ENCODE data around the gene OPN3.

OPN3 gene

DNA sequence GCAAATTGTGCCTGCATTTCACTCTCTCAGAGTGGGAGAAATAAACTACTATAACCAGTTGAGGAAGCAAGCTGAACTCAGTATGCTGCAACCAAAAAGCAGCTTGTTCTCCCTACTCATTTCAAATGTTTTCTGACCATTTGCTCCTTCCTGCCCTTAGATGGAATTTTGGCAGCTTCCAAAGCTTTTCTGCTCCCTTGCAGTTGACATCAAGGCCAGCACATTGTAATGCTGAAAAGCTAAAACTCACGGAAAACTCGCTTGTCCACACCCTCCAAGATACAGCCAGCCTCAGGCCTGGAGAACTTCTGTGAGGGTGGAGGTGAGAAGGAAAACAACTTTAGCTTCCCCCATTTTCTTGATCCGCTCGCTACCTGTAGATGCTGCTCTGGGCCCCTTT lies 5.0 kb upstream of the OPN3 start:
- DNase-seq = no peak

DNA sequence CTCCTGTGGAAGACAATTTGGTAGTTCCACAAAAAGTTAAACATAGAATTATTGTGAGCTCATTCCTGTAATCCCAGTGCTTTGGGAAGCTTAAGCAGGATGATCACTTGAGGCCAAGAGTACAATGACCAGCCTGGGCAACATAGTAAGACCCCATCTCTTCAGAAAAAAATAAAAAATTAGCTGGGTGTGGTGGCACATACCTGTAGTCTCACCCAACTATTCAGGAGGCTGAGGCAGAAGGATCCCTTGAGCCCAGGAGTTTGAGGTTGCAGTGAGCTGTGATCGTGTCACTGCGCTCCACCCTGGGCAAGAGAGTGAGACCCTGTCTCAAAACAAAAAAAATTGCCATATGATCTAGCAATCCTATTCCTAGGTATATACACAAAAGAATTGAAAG lies 4.1 kb upstream of the OPN3 start:
- no peak for DNase-seq

- no peak for DNase-seq
Measured at GRCh38 chr1:241642593-241642944, 2.4 kb upstream of the OPN3 start.

GRCh38 chr1:241641773-241642592 lies 1.8 kb upstream of the OPN3 start:
- DNase-seq = no peak

DNA sequence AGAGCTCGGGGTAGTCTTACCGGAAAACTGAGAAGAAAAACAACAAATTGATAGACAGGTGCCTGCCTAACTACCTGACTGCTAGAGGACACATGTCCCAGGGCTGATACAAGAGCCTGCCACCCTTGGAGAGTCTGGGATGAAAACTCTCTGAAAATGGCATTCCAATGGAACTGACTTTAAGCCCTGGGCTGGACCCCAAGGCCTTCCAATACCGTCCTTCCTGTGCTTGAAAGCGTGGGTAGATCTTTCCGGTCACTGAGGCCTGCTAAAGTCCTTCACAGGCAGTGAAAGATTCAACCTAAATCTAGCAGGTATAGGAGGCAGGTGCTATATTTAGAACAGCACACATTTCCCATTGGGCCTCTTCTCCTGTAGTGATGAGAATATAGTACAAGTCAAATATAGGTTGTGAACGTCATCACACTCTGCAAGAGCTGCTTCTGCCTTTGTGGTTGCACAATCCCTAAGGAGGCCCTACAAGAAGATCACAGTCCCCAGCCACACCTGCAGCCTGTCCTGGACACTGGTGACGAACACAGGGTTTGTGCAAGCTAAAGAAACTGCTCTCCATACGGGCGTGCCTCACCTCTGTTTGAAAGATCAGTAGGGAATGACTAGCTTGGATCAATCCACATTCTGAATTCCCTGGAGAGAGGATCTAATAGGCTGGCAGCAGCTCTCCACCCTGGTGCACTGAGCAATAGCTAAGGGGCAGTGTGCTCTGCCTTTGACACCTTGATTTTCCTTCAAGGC lies 876 bp upstream of the OPN3 start:
- no peak for DNase-seq

- DNase-seq = peak in 1 of 2 donors; percentile 57
Measured at GRCh38 chr1:241639623-241640148, 483 bp downstream of the OPN3 start.

- DNase-seq = no peak
Measured at GRCh38 chr1:241638909-241639622, 1.1 kb downstream of the OPN3 start.

DNA sequence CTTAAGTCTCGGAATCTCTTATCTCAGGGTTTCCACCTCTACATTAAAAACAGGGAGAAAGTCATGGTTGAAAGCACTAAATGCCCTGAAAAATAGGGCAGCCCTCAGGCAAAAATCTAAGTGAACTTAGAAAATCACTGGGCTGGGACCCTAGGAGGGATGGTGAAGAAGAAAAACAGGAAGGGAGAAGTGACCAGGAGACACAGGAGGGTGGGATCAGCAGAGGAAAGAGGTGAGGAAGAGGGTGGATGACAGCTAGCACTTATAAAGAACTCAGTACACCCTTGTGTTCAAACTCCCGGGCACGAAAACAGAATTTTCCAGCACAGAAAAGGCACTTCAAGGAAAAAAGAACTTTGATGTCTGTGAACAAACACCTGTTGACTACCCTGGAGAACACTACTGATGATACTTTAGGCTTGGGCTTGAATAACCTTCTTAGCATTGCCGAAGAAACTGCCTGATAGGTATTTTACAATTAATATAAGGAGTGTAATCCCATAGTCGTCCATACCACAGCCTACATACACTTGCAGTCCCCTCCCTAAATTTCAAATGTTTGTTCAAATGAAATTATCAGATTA lies 2.0 kb downstream of the OPN3 start:
- no peak for DNase-seq

GRCh38 chr1:241637604-241638003 lies 2.6 kb downstream of the OPN3 start:
- no peak for DNase-seq

DNA sequence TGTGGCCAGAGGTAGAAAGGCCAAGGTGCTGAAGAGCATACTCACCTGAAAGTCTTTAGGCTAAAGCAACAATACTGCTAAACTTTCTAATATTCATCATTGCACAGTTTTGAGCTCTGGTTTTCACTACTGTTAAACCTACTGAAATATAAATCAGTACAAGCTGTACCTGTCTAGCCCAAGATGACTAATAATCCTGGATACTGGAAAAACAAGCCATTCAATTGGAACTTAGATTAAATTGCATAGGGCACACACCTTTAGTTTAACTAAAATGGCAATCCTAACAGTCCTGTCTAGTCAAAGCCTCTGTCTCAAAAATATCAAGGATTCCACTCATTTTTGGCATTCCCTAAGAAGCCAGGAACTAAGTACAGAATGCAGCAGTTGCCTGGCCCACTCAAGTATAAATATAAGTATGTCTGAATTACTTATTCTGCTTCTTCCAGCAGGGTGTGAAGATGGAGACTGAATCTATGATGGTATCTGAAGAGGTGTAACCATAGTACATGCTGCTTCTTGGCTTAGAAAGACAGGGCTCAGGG lies 3.1 kb downstream of the OPN3 start:
- DNase-seq = no peak

- no peak for DNase-seq
Measured at GRCh38 chr1:241636291-241636690, 3.9 kb downstream of the OPN3 start.

DNA sequence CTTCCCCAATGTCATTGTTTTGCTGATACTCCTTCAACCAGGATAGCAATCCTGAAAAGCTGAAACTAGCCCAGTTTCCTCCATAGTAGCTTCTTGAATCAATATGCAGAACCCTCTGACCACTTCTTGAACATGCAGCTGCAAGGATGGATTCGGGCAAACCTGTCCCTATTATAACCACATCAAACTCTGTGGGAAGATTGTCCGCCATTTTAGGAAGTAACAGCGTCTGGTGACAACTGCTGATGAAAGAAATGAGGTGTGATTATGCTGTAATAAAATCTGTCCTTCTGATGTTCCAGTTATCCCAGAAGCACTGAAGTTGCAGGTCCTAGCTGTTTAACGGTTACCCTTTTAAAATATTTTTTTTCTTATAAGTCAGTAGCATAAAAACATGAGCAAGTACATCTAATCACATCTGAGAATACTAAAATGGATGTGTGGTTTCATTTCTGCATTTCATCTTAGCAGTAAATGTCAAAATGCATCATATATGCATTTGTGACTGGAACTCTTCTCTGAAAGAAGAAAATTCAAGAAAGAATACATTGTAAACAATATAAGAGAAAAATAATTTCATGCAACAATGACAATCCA lies 4.5 kb downstream of the OPN3 start:
- no peak for DNase-seq

- DNase-seq = no peak
Measured at GRCh38 chr1:241632987-241633386, 7.2 kb downstream of the OPN3 start.

- no peak for DNase-seq
Measured at GRCh38 chr1:241631674-241632073, 8.5 kb downstream of the OPN3 start.

GRCh38 chr1:241630899-241631298 lies 9.3 kb downstream of the OPN3 start:
- no peak for DNase-seq

GRCh38 chr1:241630476-241630875 lies 9.7 kb downstream of the OPN3 start:
- DNase-seq = no peak

DNA sequence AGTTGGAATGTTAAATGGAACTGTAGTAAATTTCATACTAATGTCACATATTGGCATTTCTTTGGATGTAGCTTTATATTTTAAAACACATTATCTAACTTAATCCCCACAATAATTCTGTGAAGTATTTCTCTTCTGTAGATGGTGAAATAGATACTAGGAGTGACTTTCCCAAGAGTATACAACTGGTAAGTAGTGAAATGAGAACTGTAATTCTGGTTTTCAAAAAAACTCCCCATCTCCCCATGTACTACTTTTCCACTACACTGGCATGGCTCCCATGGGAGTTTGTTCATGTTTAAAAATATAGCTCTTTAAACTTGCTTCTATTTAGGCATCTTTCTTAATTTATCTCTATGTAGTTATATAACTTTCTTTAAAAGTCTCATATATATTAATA lies 10.2 kb downstream of the OPN3 start:
- no peak for DNase-seq

DNA sequence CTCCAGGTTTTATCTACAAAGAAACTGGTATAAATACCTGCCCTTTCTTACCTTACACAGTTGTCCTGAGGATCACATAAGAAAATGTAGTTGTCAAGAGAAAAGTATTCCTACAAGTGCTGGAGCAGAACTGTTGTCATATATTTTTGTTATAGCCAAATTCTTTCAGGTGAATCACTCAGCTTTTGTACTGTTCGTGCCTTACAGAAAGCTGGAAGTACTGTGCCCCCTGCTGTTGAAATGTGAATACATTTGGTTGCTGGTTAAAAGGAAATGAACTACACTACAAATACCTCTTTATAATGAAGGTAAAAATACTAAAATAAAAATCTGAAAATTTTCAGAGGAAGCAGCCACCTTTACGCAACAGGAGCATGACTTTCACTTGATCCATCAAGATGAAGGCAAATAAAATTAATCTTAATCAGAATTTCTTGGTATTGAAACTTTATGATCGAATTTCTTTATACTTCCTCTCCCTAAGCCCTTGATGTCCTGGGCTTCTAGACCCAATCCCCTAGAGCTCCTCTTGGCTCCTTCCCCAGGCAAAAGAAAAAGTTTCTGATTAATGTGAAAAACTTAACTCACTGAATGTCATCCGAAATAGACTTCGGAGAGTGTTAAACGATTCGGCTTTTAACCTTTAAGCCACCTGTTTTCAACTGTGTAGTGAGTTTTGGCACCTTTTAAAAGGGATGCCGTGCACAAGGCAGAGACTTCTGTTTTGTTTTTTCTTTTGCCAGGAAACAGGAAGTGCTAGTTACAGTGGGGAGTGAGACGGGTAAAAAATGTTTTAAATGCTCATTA lies 12.5 kb downstream of the OPN3 start:
- DNase-seq = peak in 1 of 2 donors; percentile 46

- no peak for DNase-seq
Measured at GRCh38 chr1:241624935-241625334, 15.2 kb downstream of the OPN3 start.

DNA sequence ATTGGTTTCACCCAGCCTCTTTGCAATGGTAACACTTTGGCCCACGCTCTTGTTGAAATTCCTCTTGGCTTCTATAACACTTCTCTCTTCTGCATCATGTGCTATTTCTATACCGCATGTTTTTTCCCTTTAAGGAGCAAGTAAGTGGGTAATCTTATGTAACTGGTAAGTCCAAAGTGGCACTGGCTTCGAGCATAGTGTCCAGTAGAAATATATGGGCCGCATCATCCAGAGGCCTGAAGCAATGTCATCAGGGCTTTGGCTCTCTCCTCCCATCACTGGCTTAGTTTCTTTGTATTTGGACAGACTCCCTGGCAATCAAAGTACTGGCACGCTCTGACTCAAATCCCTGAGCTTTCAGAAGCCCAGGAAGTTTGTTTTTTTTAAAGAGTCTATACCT lies 17.5 kb downstream of the OPN3 start:
- DNase-seq = no peak

DNA sequence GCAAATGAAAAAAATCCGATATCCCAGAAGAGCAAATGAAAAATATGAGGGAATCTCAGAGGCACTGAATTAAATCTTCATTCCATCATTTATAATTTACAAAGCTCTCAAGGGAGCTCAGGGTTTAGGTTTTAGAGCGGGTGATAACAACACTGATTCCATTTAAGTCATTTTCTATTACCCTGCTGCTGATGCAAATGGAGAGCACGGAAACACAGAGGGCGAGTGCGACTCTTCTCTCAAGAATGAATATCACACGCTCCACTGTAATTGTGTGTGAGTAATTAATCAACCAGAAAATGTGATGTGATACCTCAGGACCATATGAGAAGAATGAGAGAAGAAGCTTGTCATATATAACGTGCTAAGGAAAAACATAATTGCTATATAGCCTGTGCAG lies 22.7 kb downstream of the OPN3 start:
- DNase-seq = no peak
